NCI-H69 (cell line): ENCODE results near the gene ZFAND3.
A peak's percentile ranks its signal among the peaks of the same experiment; 100 is the strongest.

Experiments
- DNase-seq: peaks from one replicate; lab custom pipeline; 2025; lab: John Stamatoyannopoulos, UW

The ZFAND3 gene

DNA sequence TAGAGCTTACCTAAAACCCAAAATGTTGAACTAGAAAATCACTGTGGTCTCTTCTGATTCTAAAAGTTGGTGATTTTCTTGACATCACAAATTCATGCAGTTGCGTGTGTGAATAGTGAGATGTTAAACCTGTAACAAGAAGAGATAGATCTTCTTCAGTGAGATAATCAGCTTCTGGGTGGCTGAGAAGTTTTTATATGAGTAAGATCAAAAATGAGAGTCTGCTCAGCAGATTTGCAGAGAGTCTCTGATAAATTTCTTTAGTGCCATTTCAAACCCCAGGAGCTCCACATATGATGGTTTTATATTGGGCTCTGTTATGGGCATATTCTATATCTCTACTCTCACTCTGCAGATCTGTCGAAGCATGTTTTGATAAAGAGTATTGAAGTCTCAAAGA is 185.4 kb downstream of the ZFAND3 start:
- no peak for DNase-seq

DNA sequence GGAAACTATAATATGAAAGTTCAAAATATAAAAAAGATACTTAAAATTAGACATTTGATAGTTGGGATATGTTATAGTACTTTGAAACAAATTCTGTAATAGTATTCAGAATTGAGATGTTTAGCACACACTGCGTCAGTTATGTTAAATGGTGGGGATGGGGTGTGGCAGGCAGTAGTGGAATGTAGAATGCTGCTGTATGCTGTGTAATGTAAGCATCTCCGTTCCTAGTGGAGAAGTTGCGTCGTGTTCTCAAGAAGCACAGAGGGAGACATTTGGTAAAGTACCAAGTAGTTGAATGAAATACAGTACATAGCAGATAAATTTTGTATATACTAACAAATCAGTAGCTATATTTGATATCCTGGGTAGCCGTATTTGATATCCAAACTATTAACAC is 192.4 kb downstream of the ZFAND3 start:
- no peak for DNase-seq

DNA sequence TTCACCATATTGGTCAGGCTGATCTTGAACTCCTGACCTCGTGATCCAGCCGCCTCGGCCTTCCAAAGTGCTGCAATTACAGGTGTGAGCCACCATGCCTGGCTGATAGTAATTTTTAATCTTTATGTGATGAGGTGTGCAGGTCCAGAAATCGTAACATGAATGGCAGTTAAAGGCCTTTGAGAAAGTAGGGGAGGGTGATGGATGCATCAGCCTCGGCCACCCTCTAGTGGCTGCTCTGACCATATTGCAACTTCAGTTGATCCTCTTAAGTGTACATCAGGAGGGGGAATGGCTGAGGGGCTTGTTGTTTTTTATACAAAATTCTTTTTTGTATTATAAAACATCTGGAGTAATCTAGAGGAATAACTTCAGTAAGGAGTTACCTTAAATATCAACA is 193.0 kb downstream of the ZFAND3 start:
- DNase-seq, result peak; percentile 76

DNA sequence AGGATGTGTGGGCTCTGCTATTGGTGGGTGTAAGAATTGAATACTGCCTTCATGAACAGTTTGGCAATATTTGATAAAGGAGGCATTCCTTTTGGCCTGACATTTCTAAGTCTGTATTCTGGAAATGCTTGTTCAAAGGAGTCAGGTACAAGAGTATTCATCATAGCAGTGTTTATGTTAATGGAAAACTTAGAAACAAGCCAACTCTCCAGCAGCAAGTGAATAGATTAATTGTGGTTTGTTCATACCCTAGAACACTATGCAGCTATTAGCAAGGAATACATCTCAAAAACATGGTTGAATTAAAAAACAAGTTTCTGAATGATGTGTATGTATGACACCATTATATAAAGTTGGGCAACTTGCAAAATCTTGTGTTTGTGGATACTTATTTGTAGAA is 195.8 kb downstream of the ZFAND3 start:
- no peak for DNase-seq

DNA sequence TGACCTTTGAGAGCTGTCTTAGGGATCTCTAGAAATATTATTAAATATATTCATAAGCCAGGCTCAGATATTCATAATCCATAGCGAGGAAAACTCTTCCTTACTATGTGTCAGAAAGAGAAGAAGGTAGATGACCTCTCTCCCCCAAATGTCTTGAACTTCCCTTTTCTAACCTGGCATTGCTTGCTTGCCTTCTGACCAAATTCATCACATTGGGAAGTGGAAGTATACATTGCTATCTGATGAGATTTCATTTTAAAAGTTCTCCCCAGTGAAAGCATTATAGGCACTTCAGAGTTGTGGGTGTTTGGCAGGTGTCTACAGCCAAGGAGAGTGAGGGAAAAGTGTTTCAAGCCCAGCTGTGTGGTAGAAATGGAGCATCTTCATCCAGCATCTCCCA is 197.3 kb downstream of the ZFAND3 start:
- no peak for DNase-seq

DNA sequence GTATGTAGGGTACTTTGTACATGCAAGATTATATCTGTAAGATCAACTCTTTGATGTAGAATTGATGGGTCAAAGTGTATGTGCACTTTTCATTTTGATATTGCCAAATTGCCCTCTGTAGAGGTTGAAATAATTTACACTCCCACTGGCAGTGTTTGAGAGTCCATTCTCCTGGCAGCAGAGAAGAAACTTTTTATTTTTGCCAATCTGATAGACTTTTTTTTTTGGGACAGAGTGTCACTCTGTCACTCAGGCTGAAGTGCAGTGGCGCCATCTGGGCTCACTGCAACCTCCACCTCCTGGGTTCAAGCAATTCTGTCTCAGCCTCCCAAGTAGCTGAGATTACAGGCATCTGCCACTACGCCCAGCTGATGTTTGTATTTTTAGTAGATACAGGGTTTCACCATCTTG is 199.2 kb downstream of the ZFAND3 start:
- DNase-seq, result peak; percentile 56

DNA sequence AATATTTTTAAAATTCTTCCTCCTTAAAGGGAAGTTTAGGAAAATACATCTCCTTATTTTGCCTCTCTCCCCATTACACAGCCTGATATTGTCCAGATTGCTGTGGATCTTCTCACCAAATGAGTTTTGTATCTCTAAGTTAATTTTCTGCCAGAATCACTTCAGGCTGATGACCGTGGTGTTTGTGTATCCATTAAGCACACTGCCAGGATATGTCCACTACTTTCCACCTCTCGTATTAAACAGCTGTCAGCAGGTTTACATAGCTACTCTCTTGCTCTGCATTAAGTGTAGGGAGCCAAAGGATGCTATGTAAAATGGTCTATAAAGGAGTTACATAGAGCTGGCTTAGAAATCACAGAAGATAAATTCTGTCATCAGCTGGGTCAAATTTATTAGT is 201.1 kb downstream of the ZFAND3 start:
- DNase-seq, result peak; percentile 98

DNA sequence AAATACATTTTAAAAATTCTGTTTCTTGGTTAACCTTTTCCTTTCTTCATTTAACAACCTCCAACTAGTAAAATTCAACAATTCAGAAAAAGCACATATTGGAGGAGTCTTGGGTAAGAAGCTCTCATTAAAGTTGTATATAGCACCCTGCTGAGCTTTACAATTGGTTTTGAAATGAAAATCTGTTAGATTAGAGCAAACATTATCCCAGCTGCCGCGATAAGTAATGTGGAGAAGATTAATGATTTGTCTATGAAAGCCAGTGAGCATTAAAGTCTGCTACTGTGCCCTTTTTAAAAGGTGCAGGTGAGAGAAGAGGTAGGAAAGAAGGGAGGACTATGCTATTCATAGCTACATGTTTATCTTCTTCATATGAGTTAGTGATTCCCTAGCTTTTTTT is 201.5 kb downstream of the ZFAND3 start:
- peak; percentile 98 for DNase-seq

DNA sequence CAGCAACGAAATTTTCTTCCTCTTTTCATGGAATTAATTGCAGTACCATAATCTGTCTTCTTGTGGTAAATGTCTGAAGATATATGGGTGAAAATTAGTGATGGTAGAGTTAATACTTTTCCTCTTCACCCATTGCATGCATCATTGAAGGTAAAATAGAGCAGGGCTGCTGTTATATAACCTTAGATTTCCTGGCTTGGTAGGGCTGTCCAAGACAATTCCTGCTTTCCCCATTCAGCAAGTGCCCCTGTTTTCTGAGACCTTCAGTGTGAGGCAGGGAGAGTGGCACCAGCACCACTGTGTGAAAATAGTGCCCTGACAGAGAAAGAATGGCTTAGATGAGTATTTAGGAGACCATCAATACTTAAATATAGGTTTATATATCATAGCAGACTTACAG is 202.0 kb downstream of the ZFAND3 start:
- DNase-seq, result peak; percentile 86

DNA sequence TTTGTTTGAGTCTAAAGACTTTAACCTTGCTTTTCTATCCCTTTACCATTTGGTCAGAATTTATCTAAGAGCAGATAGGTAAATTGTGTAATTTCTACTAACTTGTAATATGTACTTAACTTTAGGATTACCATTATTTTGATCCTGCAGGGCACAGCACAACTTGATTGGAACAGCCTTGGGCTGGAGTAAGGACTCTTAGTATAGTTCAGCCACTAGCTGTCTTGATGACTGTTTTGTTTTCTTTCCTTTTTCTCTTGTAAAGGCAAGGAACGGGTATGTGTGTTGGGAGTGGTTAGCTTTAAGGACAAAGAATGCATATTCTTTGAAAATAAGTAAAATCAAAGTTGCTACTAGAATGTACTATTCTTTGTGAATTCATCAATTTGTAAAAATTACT is 203.2 kb downstream of the ZFAND3 start:
- DNase-seq, result peak; percentile 29

DNA sequence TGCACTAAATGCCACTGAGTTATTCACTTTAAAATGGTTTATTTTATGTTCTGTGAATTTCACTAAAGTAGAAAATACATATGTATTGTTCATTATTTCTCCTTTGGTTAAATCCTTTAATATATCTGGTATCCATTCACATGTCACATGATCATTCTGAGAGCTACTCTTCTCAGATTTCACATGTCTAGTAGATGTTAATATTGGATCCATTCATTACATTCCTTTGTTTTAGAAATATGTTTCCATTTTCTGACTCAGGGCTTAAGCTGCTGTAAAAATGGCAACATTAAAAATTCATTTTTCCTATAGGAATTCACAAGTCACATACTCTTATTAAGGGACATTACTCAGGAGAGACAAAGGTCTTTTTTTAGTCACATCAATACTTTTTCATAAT is 205.4 kb downstream of the ZFAND3 start:
- no peak for DNase-seq

DNA sequence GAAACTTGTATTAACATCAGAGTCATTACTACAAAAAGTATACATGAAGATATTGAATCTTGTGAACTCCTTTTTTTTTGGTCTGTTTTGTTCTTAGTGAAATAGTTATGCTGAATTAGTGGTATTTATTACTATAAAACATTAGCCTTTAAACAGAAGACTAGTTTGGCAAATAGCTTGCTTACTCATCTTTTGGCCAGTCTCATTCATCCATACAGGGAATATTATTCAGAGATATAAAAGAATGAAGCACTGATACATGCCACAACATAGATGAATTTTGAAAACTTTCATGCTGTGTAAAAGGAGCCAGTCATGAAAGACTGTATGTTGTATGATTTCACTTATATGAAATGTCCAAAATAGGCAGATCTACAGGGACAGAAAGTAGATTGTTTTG is 205.9 kb downstream of the ZFAND3 start:
- DNase-seq, result no peak

DNA sequence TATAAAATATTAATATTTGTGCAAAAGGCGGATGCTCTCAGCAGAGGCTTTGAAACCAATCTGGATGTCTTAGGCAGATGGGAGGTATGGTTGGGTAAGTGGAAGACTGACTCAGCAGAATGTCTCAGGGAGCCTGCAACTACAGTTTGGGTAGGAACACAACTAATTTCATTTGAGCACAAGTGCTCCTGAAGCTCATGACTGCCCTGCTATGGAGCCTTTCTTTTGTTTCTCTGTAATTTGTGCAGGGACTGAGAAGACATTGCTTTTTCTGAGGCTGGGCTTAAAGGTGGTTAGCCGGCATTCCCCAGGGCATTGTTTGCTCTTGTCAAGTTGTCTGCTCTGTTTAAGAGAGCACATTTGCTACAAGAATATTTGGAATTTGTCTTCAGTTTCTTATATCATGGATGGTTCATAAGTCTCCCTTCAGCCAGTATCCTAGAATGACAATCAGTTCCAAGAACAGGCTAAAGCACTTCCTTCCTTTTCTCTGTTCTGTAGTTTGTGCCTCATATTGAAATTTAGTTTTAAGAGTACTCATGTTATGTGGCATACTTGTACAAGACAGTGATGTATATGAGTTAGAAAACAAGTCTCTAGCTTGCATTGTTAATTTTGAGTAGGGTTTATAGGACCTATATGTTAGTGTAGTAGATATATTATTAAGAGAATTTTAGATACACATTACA is 208.3 kb downstream of the ZFAND3 start:
- DNase-seq, result peak; percentile 52

DNA sequence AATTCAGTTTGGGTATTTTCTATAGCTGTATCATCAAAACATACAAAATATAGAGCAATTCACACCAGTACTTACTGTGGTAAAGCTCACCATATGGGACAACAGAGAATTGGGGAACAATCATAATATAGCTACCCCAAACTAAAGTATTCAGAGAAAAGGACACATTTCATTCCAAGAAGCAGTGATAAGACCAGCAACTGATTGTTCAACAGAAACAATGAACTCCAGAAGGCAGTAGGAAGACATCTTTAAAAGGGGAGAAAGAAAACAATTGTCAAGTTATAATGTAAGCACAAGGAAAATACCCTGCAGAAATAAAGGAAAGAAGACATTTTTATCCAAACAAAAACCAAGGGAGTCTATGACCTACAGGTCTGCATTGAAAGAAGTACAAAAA is 210.9 kb downstream of the ZFAND3 start:
- DNase-seq, result no peak

DNA sequence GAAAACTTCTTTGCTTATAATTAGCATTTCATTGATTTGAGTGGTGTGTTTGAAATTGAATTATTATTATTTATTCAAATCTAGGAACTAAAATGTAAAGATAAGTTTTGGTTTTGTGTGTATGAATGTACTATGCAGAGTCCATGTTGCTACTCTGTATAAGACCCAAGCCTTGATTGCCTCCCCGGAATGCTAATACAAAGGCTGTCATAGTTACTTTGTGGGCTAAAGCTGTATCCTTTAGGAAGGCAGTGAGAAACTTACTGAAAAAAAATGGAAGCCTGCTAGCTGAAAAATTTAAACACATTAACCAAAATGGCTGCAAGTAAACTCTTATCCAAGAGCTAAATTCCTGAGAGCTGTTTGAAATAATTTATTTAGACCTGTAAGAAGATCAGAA is 213.3 kb downstream of the ZFAND3 start:
- DNase-seq, result peak; percentile 61

DNA sequence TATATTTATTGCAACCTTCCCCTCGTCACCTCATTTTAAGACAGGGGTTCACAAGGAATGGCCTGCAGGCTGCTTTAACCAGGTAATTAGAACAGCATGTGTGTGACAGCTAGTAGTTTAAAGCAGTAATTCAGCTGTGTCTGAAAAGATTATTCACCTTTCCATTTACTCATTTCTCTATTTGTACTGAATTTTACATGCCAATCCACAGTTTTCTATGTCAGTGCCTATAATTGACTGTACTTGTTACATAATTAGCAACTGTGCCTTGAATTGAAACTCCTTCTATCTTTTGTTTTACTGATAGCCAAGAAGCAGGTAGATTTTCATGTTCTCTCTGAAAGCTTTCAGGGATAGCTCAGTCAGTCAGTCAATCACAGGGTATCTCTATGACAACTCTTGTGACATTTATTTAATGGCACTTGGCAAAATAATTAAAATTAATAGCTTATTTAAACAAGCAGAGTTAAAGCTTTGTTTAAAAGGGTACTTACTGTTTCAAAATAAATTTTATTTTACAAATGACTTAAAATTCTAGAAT is 214.0 kb downstream of the ZFAND3 start:
- DNase-seq, result peak; percentile 97

DNA sequence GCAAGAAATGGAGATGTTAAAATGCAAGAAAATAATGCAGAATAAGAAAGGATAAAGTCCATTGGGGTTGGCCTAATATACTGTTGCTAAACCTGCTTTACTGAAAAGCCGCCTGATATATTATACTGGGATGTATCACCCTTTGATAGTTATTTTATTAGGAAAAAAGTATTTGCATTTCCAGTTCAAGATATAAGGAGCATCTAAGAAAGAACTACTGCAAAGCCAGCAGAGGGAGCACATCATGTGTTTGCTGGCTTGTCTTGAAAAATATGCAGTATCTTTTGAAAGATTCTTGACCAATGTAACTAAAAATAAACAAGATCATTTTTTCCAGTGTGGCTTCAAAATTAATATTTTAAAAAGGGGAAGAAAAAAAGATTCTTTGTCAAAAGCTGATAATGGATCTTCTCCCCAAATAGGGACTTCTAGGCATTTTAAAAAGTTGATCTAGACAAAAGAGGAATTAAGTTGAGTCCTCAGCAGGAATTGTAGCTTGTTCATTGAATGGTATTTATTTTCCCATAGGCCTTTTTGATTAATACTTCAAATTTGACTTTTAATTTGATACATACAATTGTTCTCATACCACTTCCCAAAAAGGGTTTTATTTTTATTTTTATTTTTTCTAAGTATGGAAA is 214.9 kb downstream of the ZFAND3 start:
- peak; percentile 66 for DNase-seq

DNA sequence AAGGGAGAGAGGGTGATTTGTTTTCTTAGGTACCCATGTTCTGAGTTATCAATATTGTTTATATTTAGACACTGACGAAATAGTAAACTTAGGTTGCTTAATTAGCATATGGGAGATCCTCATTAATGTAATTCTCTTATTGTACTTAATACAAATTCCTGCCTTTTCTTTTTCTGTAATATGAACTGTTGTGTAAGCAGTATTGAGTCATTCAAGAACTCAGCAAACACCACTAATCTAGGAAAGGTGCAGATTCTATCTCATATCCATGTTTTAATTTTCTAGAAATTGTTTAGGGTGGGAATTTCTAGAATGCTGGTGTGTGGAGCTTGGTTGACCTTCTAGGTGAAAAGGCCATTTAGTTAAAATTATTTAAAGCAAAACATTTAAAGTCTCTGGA is 216.0 kb downstream of the ZFAND3 start:
- DNase-seq, result no peak

DNA sequence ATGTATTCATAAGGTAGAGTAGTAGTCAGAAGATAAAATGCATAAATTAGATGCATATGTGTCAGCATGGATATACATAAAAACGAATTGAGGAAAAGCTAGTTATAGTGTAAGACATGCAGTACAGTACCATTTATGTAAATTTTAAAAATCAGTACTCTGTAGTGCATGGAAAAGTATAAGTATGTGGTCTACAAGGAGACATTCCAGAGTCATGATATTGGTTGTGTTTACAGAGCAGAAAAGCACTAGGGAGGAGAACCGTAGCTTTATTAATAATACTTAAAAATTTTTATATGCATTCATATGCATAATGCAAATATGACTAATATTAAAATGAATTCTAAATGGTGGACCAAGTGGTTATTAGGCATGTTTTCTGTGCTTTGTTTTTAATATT is 220.0 kb downstream of the ZFAND3 start:
- DNase-seq, result no peak

DNA sequence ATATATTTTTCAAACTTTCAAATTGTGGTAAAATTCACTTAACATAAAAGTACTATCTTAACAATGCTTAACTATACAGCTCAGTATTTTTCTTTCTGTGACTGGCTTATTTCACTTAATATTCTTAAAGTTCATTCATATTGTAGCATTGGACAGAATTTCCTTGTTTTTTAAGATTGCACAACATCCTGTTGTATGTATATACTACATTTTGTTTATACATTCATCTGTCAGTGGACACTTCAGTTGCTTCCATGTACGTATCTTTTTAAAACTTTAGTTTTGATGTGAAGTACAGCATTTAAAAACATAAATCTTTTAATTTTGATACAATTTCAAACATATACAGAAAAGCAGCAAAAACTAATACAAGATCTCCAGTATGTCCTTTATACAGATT is 220.7 kb downstream of the ZFAND3 start:
- DNase-seq, result no peak

DNA sequence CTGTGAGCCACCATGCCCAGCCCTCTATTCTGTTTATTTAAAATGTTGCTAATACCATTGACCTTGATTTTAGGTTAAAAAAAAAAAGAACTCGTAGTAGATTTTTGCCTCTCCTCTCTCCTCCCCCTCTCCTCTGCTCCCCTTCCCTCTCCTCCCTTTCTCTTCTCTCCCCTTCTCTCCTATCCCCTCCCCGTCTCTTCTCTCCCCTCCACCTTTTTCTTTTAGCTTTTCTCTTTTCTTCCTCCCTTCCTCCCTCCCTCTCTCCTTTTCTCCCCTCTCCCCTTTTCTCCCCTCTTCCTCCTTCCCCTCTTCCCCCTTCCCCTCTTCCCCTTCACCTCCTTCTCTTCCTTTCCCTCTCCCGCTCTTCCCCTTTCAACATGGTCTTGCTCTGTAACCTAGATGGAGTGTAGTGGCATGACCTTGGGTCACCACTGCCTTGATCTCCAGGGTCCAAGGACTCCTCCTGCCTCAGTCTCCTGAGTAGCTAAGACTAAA is 223.8 kb downstream of the ZFAND3 start:
- no peak for DNase-seq

DNA sequence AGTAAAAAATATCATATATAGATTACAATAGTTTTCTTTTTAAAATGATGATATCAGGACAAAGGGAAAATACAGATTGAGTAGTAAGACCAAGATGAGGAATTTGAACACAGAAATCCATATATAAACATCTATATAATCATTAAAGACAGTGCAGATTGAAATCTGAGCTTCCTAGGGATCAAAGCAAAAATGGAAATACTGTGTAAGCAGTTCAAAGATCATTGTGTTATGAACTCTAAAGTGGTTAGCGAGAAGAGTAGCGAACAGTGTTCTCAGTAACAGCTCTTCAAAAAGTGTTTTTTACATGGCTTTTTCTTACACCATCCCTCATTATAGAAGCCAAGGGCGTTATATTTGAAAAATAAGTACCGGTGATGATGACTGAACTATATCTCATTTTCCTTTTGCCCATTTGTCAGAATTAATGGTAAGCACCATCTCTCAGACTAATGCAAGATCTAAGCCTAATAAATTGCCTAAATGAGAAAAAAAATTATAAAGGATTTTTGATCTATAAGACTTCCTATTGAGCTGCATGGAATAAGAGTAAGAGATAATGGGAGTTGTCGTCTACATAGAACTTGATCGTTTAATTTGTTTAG is 226.3 kb downstream of the ZFAND3 start:
- no peak for DNase-seq

DNA sequence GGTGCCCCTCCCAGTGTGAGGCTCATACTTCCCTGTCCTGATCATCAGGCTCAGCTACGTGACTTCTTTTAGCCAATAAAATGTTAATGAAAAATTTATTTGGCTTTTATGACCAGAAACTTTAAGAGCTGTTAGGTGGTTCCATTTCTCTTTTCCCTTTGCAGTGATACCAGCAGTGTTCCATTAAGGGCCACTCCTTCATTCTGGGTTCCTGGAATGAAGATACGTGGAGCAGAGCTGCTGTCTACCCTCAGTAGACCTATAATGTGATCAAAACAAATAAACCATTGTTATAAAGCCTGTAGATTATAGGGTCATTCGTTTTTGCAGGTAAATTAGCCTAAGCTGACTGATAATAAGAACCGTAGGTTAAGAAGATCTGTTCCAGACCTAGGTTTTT is 228.0 kb downstream of the ZFAND3 start:
- DNase-seq, result no peak
